Liver (tissue), 9 donors: ENCODE measurements around the gene LMF1. TPM values are rescaled to one million over a fixed set of nuclear protein-coding genes. Genes with fewer than 3 reads are reported as not detected.

Experiments used
- DNase-seq: peaks from one replicate; pipeline ENCODE4 v3.0.0-alpha.2; 2017; ENCODE audit warnings: low spot score
- H3K27ac ChIP-seq, 2 donors: one replicate each; pipeline ENCODE4 v1.7.0; 2013; ENCODE audit warnings: inconsistent platforms in 2 of 2, low read length in 2 of 2, control low read depth in 1 of 2, low read depth in 1 of 2, mild to moderate bottlenecking in 1 of 2
- H3K27me3 ChIP-seq, 4 donors: one replicate each; pipeline versions ENCODE4 v1.6.1 to v1.7.0; 2013; ENCODE audit warnings: low read length in 3 of 4, inconsistent platforms in 1 of 4, mild to moderate bottlenecking in 1 of 4, moderate library complexity in 1 of 4; ENCODE audit not compliant: control insufficient read depth in 4 of 4, insufficient read depth in 4 of 4
- H3K36me3 ChIP-seq, 4 donors: one replicate each; pipeline versions ENCODE4 v1.6.1 to v1.7.0; 2013; ENCODE audit warnings: low read length in 3 of 4, mild to moderate bottlenecking in 3 of 4, low read depth in 1 of 4, moderate library complexity in 1 of 4; ENCODE audit not compliant: control insufficient read depth in 4 of 4, insufficient read depth in 3 of 4
- H3K4me1 ChIP-seq, 4 donors: one replicate each; pipeline versions ENCODE4 v1.6.1 to v1.7.0; 2013; ENCODE audit warnings: low read length in 3 of 4, mild to moderate bottlenecking in 3 of 4, moderate library complexity in 1 of 4; ENCODE audit not compliant: control insufficient read depth in 4 of 4, insufficient read depth in 4 of 4
- H3K4me3 ChIP-seq, 3 donors: one replicate each; pipeline versions ENCODE4 v1.6.1 to v1.7.0; 2013; ENCODE audit warnings: low read length in 3 of 3, control low read depth in 1 of 3, low read depth in 1 of 3, mild to moderate bottlenecking in 1 of 3
- H3K9ac ChIP-seq, 2 donors: one replicate each; pipeline ENCODE4 v1.7.0; 2013; ENCODE audit warnings: low read length in 2 of 2, mild to moderate bottlenecking in 2 of 2, moderate library complexity in 2 of 2, control low read depth in 1 of 2, low read depth in 1 of 2
- H3K9me3 ChIP-seq, 4 donors: one replicate each; pipeline versions ENCODE4 v1.6.1 to v1.7.0; 2013; ENCODE audit warnings: low read length in 3 of 4; ENCODE audit not compliant: control insufficient read depth in 4 of 4
- EGR1 ChIP-seq, 2 donors: IDR thresholded peaks; 2 replicates each; pipeline ENCODE4 v1.6.1; 2016 to 2018; ENCODE audit warnings: antibody characterized with exemption in 2 of 2, low read depth in 2 of 2
- FOXA1 ChIP-seq: IDR thresholded peaks from 2 replicates; pipeline ENCODE4 v1.6.1; 2016; ENCODE audit warnings: antibody characterized with exemption
- FOXA2 ChIP-seq: IDR thresholded peaks from 2 replicates; pipeline ENCODE4 v1.6.1; 2016; ENCODE audit warnings: antibody characterized with exemption
- GABPA ChIP-seq, 2 donors: IDR thresholded peaks in 1 of 2; conservative IDR thresholded peaks in 1 of 2; 2 replicates each; pipeline ENCODE4 v1.6.1; 2016; ENCODE audit warnings: antibody characterized with exemption in 2 of 2, mild to moderate bottlenecking in 1 of 2, moderate library complexity in 1 of 2
- HNF4A ChIP-seq, 2 donors: conservative IDR thresholded peaks; 2 replicates each; pipeline ENCODE4 v1.6.1; 2016; ENCODE audit warnings: antibody characterized with exemption in 2 of 2, mild to moderate bottlenecking in 2 of 2
- HNF4G ChIP-seq: IDR thresholded peaks from 2 replicates; pipeline ENCODE4 v1.6.1; 2016; ENCODE audit warnings: antibody characterized with exemption
- JUND ChIP-seq, 2 donors: IDR thresholded peaks; 2 replicates each; pipeline ENCODE4 v1.6.1; 2016; ENCODE audit warnings: antibody characterized with exemption in 2 of 2
- MAX ChIP-seq: IDR thresholded peaks from 2 replicates; pipeline ENCODE4 v1.6.1; 2016; ENCODE audit warnings: antibody characterized with exemption
- NR2F2 ChIP-seq: IDR thresholded peaks from 2 replicates; pipeline ENCODE4 v1.6.1; 2016; ENCODE audit warnings: antibody characterized with exemption
- RAD21 ChIP-seq, 2 donors: IDR thresholded peaks; 2 replicates each; pipeline ENCODE4 v1.6.1; 2016; ENCODE audit warnings: antibody characterized with exemption in 2 of 2, mild to moderate bottlenecking in 2 of 2
- RXRA ChIP-seq, 2 donors: IDR thresholded peaks; 2 replicates each; pipeline ENCODE4 v1.6.1; 2017 to 2018; ENCODE audit warnings: antibody characterized with exemption in 2 of 2, mild to moderate bottlenecking in 1 of 2
- SP1 ChIP-seq: IDR thresholded peaks from 2 replicates; pipeline ENCODE4 v1.6.1; 2018; ENCODE audit warnings: antibody characterized with exemption, mild to moderate bottlenecking
- TAF1 ChIP-seq: conservative IDR thresholded peaks from 2 replicates; pipeline ENCODE4 v1.6.1; 2016; ENCODE audit warnings: antibody characterized with exemption, mild to moderate bottlenecking
- YY1 ChIP-seq: IDR thresholded peaks from 2 replicates; pipeline ENCODE4 v1.6.1; 2016; ENCODE audit warnings: antibody characterized with exemption, mild to moderate bottlenecking
- WGBS: extraction: QIAGEN DNeasy Blood & Tissue Kit; methylation state at CpG from one replicate; pipeline ENCODE4 v1.1.7; 2013; 5-methylcytosine and 5-hydroxymethylcytosine counted together
- polyA plus RNA-seq, 2 donors: library from polyadenylated mRNA; stranded (reverse) in 1 of 2; unstranded in 1 of 2; fragments of 200-250 nt in 1 of 2; fragments of >200 nt in 1 of 2; fragmentation: Nextera tagmentation in 1 of 2; extraction: Ambion mirVana in 1 of 2; gene quantifications; one replicate each; pipeline versions ENCODE4 v1.2.1 to v1.2.3, GENCODE V29; 2013 to 2015
- total RNA-seq, 2 donors: library from RNA; depleted of rRNA; stranded (reverse); fragments of >200 nt; gene quantifications; one replicate each; pipeline ENCODE4 v1.2.3, GENCODE V29; 2014
- TF ChIP-seq, protein P1 (sequence below): IDR thresholded peaks from 2 replicates; pipeline ENCODE4 v1.6.1; 2016; ENCODE audit warnings: antibody characterized with exemption
- TF ChIP-seq, protein P2 (sequence below): IDR thresholded peaks from 2 replicates; pipeline ENCODE4 v1.6.1; 2016; ENCODE audit warnings: antibody characterized with exemption, mild to moderate bottlenecking
- TF ChIP-seq, protein P3 (sequence below): fragments of 150-350 bp; IDR thresholded peaks from 2 replicates; pipeline ENCODE4 v1.5.1; 2017; ENCODE audit warnings: improper control_type of control experiment, low read depth, low read length; ENCODE audit not compliant: missing input control
- TF ChIP-seq, protein P4 (sequence below): IDR thresholded peaks from 2 replicates; pipeline ENCODE4 v1.6.1; 2016; ENCODE audit warnings: antibody characterized with exemption
- donor health status: healthy.
- donor health status: healthy.
- donor health status: healthy.
- donor health status: healthy.
- donor health status: healthy.

LMF1 gene
- total and polyA plus RNA-seq, 4 donors, result 8.8 to 24.3 (median 12.6) TPM

GRCh38 chr16:998615-999014, 27.8 kb upstream of the LMF1 start:
- DNase-seq, result no peak
- no peaks in the 10 kb centered on the region for H3K4me1 ChIP-seq
- peaks cover 0 to 2% (median 0%) of the 10 kb centered on the region in 4 donors for H3K27me3 ChIP-seq
- no peaks in the 10 kb centered on the region for H3K36me3 ChIP-seq
- no peak overlapping the region for H3K4me3 ChIP-seq
- no peak overlapping the region for H3K9ac ChIP-seq
- WGBS, result 81% methylated on average over 11 of the region's 11 CpGs
- H3K27ac ChIP-seq, result no peak overlapping the region
- peaks cover 0 to 10% (median 2%) of the 10 kb centered on the region in 4 donors for H3K9me3 ChIP-seq
- TF ChIP-seq, protein P1, sequence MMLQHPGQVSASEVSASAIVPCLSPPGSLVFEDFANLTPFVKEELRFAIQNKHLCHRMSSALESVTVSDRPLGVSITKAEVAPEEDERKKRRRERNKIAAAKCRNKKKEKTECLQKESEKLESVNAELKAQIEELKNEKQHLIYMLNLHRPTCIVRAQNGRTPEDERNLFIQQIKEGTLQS, result no peak
- TF ChIP-seq MAX, result no peak
- no peak for TF ChIP-seq RAD21 (IDR thresholded peaks at IDR 0.05)
- TF ChIP-seq FOXA1, result no peak
- TF ChIP-seq FOXA2, result no peak
- TF ChIP-seq HNF4G, result no peak
- TF ChIP-seq JUND (IDR thresholded peaks at IDR 0.05), result no peak
- no peak for TF ChIP-seq SP1
- no peak for TF ChIP-seq EGR1 (IDR thresholded peaks at IDR 0.05; ENCODE audit: low read depth in 2 of 2)
- TF ChIP-seq YY1, result no peak
- TF ChIP-seq NR2F2, result no peak
- TF ChIP-seq, protein P2, sequence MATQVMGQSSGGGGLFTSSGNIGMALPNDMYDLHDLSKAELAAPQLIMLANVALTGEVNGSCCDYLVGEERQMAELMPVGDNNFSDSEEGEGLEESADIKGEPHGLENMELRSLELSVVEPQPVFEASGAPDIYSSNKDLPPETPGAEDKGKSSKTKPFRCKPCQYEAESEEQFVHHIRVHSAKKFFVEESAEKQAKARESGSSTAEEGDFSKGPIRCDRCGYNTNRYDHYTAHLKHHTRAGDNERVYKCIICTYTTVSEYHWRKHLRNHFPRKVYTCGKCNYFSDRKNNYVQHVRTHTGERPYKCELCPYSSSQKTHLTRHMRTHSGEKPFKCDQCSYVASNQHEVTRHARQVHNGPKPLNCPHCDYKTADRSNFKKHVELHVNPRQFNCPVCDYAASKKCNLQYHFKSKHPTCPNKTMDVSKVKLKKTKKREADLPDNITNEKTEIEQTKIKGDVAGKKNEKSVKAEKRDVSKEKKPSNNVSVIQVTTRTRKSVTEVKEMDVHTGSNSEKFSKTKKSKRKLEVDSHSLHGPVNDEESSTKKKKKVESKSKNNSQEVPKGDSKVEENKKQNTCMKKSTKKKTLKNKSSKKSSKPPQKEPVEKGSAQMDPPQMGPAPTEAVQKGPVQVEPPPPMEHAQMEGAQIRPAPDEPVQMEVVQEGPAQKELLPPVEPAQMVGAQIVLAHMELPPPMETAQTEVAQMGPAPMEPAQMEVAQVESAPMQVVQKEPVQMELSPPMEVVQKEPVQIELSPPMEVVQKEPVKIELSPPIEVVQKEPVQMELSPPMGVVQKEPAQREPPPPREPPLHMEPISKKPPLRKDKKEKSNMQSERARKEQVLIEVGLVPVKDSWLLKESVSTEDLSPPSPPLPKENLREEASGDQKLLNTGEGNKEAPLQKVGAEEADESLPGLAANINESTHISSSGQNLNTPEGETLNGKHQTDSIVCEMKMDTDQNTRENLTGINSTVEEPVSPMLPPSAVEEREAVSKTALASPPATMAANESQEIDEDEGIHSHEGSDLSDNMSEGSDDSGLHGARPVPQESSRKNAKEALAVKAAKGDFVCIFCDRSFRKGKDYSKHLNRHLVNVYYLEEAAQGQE, result no peak
- TF ChIP-seq RXRA (IDR thresholded peaks at IDR 0.05), result no peak
- TF ChIP-seq TAF1, result no peak
- no peak for TF ChIP-seq GABPA (IDR thresholded peaks at IDR 0.05 in 1 of 2, conservative IDR thresholded peaks at IDR 0.05 in 1 of 2)
- TF ChIP-seq, protein P3, sequence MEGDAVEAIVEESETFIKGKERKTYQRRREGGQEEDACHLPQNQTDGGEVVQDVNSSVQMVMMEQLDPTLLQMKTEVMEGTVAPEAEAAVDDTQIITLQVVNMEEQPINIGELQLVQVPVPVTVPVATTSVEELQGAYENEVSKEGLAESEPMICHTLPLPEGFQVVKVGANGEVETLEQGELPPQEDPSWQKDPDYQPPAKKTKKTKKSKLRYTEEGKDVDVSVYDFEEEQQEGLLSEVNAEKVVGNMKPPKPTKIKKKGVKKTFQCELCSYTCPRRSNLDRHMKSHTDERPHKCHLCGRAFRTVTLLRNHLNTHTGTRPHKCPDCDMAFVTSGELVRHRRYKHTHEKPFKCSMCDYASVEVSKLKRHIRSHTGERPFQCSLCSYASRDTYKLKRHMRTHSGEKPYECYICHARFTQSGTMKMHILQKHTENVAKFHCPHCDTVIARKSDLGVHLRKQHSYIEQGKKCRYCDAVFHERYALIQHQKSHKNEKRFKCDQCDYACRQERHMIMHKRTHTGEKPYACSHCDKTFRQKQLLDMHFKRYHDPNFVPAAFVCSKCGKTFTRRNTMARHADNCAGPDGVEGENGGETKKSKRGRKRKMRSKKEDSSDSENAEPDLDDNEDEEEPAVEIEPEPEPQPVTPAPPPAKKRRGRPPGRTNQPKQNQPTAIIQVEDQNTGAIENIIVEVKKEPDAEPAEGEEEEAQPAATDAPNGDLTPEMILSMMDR, result no peak
- TF ChIP-seq HNF4A (conservative IDR thresholded peaks at IDR 0.05), result no peak
- TF ChIP-seq, protein P4, sequence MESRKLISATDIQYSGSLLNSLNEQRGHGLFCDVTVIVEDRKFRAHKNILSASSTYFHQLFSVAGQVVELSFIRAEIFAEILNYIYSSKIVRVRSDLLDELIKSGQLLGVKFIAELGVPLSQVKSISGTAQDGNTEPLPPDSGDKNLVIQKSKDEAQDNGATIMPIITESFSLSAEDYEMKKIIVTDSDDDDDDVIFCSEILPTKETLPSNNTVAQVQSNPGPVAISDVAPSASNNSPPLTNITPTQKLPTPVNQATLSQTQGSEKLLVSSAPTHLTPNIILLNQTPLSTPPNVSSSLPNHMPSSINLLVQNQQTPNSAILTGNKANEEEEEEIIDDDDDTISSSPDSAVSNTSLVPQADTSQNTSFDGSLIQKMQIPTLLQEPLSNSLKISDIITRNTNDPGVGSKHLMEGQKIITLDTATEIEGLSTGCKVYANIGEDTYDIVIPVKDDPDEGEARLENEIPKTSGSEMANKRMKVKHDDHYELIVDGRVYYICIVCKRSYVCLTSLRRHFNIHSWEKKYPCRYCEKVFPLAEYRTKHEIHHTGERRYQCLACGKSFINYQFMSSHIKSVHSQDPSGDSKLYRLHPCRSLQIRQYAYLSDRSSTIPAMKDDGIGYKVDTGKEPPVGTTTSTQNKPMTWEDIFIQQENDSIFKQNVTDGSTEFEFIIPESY, result no peak
